Mesothelial cell of epicardium (in vitro differentiated cells): ENCODE measurements around the gene TBC1D5. TPM values are rescaled to one million over a fixed set of nuclear protein-coding genes. Genes with fewer than 3 reads are reported as not detected.

ENCODE experiments used
- DNase-seq, 2 experiments: peaks; one replicate each; pipeline ENCODE4 v3.0.0; 2021; ENCODE audit warnings: low spot score in 2 of 2; ENCODE audit not compliant: unreplicated experiment in 2 of 2
- H3K27ac Mint-ChIP-seq: 2 replicates; pipeline ENCODE4 v1.8.0; 2021; ENCODE audit warnings: mixed read lengths
- H3K27me3 Mint-ChIP-seq: 2 replicates; pipeline ENCODE4 v1.8.0; 2021; ENCODE audit warnings: low read depth, mixed read lengths
- H3K36me3 Mint-ChIP-seq: 2 replicates; pipeline ENCODE4 v1.8.0; 2021; ENCODE audit warnings: mixed read lengths
- H3K4me1 Mint-ChIP-seq: 2 replicates; pipeline ENCODE4 v1.8.0; 2021; ENCODE audit warnings: mixed read lengths
- H3K4me3 Mint-ChIP-seq: 2 replicates; pipeline ENCODE4 v1.8.0; 2021; ENCODE audit warnings: mild to moderate bottlenecking, moderate library complexity, mixed read lengths
- H3K9me3 Mint-ChIP-seq: 2 replicates; pipeline ENCODE4 v1.8.0; 2021; ENCODE audit warnings: mixed read lengths
- CTCF ChIP-seq: fragments of 200-600 bp; sonication (generic); IDR thresholded peaks from one replicate; pipeline ENCODE4 v1.5.0; 2021; ENCODE audit warnings: antibody characterized with exemption; ENCODE audit not compliant: unreplicated experiment
- total RNA-seq: library from RNA; stranded (reverse); gene quantifications from 3 replicates; pipeline ENCODE4 v1.2.1, GENCODE V29; 2021

The TBC1D5 gene
- total RNA-seq, 1 donor from 2014 or later = 75.3 TPM

- H3K27ac Mint-ChIP-seq = no peak overlapping the region
- DNase-seq = no peak
- H3K27me3 Mint-ChIP-seq = no peaks in the 10 kb centered on the region
- no peak overlapping the region for H3K4me3 Mint-ChIP-seq
- no peaks in the 10 kb centered on the region for H3K4me1 Mint-ChIP-seq
- H3K9me3 Mint-ChIP-seq = peaks cover 33% of the 10 kb centered on the region
- H3K36me3 Mint-ChIP-seq = peaks cover 38% of the 10 kb centered on the region
- no peak for TF ChIP-seq CTCF
Observed at GRCh38 chr3:17218587-17218986, 523.8 kb downstream of the TBC1D5 start.

DNA sequence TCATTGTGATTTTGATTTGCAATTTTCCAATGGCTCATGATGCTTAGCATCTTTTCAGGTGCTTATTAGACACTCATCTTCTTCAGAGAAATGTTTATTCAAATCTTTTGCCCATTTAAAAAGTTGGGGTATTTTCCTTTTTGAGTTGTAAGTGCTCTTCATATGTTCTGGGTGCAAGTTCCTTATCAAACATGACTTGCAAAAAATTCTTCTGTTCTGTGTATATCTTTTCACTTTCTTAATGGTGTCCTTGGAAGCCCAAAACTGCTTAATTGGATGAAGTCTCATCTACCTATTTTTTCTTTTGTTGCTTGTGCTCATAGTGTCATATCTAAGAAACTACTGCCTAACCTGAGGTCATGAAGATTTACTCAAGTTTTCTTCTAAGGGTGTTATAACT is 524.8 kb downstream of the TBC1D5 start:
- no peak for TF ChIP-seq CTCF
- no peak for DNase-seq
- Mint-ChIP-seq H3K9me3 (peaks cover 33% of the 10 kb centered on the region), H3K27ac (no peak overlapping the region), H3K36me3 (peaks cover 36% of the 10 kb centered on the region), H3K4me1 (no peaks in the 10 kb centered on the region), H3K27me3 (no peaks in the 10 kb centered on the region), H3K4me3 (no peak overlapping the region)

DNA sequence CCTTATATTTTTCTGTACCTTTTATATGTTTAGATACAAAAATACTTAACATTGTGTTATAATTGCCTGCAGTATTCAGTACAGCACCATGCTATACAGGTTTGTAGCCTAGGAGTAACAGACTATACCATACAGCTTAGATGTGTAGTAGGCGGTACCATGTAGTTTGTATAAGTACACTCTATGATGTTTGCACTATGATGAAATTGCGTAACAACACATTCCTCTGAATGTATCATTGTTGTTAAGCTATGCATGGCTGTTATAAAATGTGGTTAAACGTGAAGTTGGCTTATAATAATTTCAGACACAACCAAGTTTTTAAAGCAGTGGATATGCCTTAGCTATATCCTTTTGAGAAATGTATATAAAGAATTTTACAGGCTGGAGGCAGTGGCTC is 529.3 kb downstream of the TBC1D5 start:
- peaks cover 5% of the 10 kb centered on the region for H3K9me3 Mint-ChIP-seq
- DNase-seq = no peak
- no peak overlapping the region for H3K27ac Mint-ChIP-seq
- no peak for TF ChIP-seq CTCF
- H3K36me3 Mint-ChIP-seq = peaks cover 16% of the 10 kb centered on the region
- no peaks in the 10 kb centered on the region for H3K27me3 Mint-ChIP-seq
- H3K4me3 Mint-ChIP-seq = no peak overlapping the region
- no peaks in the 10 kb centered on the region for H3K4me1 Mint-ChIP-seq

DNA sequence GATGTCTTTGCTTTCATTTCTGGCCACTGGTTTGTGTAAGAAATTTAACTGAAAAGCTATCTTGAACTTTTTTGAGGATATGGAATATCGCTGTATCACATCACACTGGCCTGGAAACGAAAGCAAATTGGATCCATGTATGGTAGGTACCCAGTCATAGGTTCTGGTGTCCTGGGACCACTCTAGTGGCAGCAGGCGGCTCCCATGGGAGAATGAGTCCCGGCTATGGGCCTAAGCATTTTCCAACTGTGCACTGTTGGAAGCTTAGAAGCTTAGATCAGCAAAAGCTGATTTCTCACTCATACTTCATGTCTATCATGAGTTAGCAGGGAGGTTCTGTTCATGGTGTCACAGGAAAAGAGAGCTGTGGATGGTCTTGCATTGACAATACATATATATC is 534.5 kb downstream of the TBC1D5 start:
- Mint-ChIP-seq H3K4me3 (no peak overlapping the region), H3K27ac (no peak overlapping the region), H3K27me3 (no peaks in the 10 kb centered on the region), H3K36me3 (peaks cover 24% of the 10 kb centered on the region), H3K9me3 (peaks cover 10% of the 10 kb centered on the region), H3K4me1 (no peaks in the 10 kb centered on the region)
- TF ChIP-seq CTCF = no peak
- no peak for DNase-seq

DNA sequence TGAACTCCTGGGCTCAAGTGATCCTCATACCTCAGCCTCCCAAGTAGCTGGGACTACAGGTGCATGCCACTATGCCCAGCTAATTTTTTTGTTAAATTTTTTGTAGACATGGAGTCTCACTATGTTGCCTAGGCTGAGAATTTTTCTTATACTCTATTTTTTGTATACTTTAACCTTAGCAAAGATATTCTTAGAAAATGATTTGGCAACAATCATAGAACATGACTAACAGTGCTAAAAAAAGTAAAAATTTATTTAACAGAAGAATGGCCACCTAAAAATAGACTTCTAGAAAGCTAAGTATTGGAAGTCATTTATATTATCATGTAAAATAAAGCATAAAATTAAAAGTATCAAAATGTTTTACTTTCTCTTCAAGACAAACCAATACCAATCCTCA is 535.4 kb downstream of the TBC1D5 start:
- Mint-ChIP-seq H3K4me1 (no peaks in the 10 kb centered on the region), H3K36me3 (peaks cover 33% of the 10 kb centered on the region), H3K27me3 (no peaks in the 10 kb centered on the region), H3K27ac (no peak overlapping the region), H3K9me3 (peaks cover 17% of the 10 kb centered on the region), H3K4me3 (no peak overlapping the region)
- DNase-seq = no peak
- no peak for TF ChIP-seq CTCF

- DNase-seq = no peak
- H3K27me3 Mint-ChIP-seq = no peaks in the 10 kb centered on the region
- H3K36me3 Mint-ChIP-seq = peaks cover 40% of the 10 kb centered on the region
- no peak overlapping the region for H3K4me3 Mint-ChIP-seq
- H3K9me3 Mint-ChIP-seq = peaks cover 21% of the 10 kb centered on the region
- no peak overlapping the region for H3K27ac Mint-ChIP-seq
- no peaks in the 10 kb centered on the region for H3K4me1 Mint-ChIP-seq
- TF ChIP-seq CTCF = no peak
Observed at GRCh38 chr3:17204049-17204650, 538.3 kb downstream of the TBC1D5 start.
